GM12878 (cell line): Measurements from ENCODE around the gene CENPH. TPM values are rescaled to one million over a fixed set of nuclear protein-coding genes. Genes with fewer than 3 reads are reported as not detected.

Experiments used
- ATAC-seq: fragments of 200-7000 bp; cut with Tn5 transposase; 3 replicates; pipeline ENCODE4 v1.9.1; 2020; ENCODE audit warnings: mild to moderate bottlenecking, moderate library complexity
- BruUV-seq: library from RNA; stranded (reverse); fragments of 400-500 nt; replicated peaks from 2 replicates; lab custom pipeline; 2021; lab: Mats Ljungman, UMichigan
- CTCF ChIA-PET: fragments of 300-600 bp; sonication (Branson Sonifier 250); formaldehyde crosslinking; extraction: SDS; loops from one replicate; lab custom pipeline; 2021; ENCODE audit warnings: inconsistent platforms; lab: Yijun Ruan, JAX
- POLR2A ChIA-PET: fragments of 350-600 bp; formaldehyde crosslinking; extraction: SDS; loops from one replicate; lab custom pipeline; 2021; ENCODE audit warnings: inconsistent platforms; lab: Charles Lee
- RAD21 ChIA-PET: fragments of 300-600 bp; sonication (Branson Sonifier 250); formaldehyde crosslinking; loops from one replicate; lab custom pipeline; 2023; ENCODE audit warnings: antibody characterized with exemption; ENCODE audit not compliant: unreplicated experiment; lab: Charles Lee
- SMC1A ChIA-PET: fragments of 300-600 bp; sonication (Branson Sonifier 250); formaldehyde crosslinking; loops from one replicate; lab custom pipeline; 2023; ENCODE audit not compliant: unreplicated experiment, uncharacterized antibody; lab: Charles Lee
- DNase-seq: peaks from one replicate; pipeline ENCODE4 v3.0.0-alpha.2; 2011; ENCODE audit warnings: low read depth, low spot score
- FAIRE-seq: peaks from 3 replicates; lab custom pipeline; 2011; peaks lifted over from hg19 to GRCh38; lab: Jason Lieb, UNC
- H2AFZ ChIP-seq: 2 replicates; pipeline ENCODE4 v1.6.0; 2011; ENCODE audit warnings: low read depth, low read length, control low read depth; ENCODE audit not compliant: control insufficient read depth
- H3K27ac ChIP-seq: 2 replicates; pipeline ENCODE4 v1.5.1; 2011; ENCODE audit warnings: control low read depth; ENCODE audit not compliant: control insufficient read depth, insufficient read depth
- H3K27me3 ChIP-seq, 2 experiments: replicated peaks in 1 of 2; 2 replicates each; pipeline versions ENCODE4 v1.6.0 to v1.6.1; 2011; ENCODE audit warnings: low read length in 1 of 2; ENCODE audit not compliant: control insufficient read depth in 2 of 2, insufficient read depth in 2 of 2
- H3K36me3 ChIP-seq, 2 experiments: 2 replicates each; pipeline ENCODE4 v1.5.1; 2011; ENCODE audit warnings: low read length in 1 of 2; ENCODE audit not compliant: control insufficient read depth in 2 of 2, insufficient read depth in 2 of 2
- H3K4me1 ChIP-seq: 2 replicates; pipeline ENCODE4 v1.6.1; 2011; ENCODE audit warnings: mild to moderate bottlenecking, low read length, moderate library complexity, mixed read lengths; ENCODE audit not compliant: control insufficient read depth, insufficient read depth
- H3K4me2 ChIP-seq: 2 replicates; pipeline ENCODE4 v1.6.0; 2011; ENCODE audit warnings: control low read depth; ENCODE audit not compliant: control insufficient read depth, insufficient read depth
- H3K4me3 ChIP-seq: fragments of 200-600 bp; sonication (generic); 2 replicates; pipeline ENCODE4 v1.5.1; 2016
- H3K79me2 ChIP-seq: 2 replicates; pipeline ENCODE4 v1.6.0; 2011; ENCODE audit warnings: low read length; ENCODE audit not compliant: control insufficient read depth, insufficient read depth
- H3K9ac ChIP-seq: 2 replicates; pipeline ENCODE4 v1.8.0; 2011; ENCODE audit warnings: low read length, control low read depth, mixed read lengths; ENCODE audit not compliant: control insufficient read depth, insufficient read depth
- H3K9me3 ChIP-seq: replicated peaks from 3 replicates; pipeline ENCODE4 v1.5.1; 2011; ENCODE audit warnings: mild to moderate bottlenecking, low read length; ENCODE audit not compliant: control insufficient read depth, insufficient read depth
- H4K20me1 ChIP-seq: 2 replicates; pipeline ENCODE4 v1.6.0; 2011; ENCODE audit not compliant: control insufficient read depth, insufficient read depth
- BCL11A ChIP-seq: IDR thresholded peaks from 2 replicates; pipeline ENCODE4 v1.6.1; 2011; ENCODE audit warnings: low read depth, low read length
- HCFC1 ChIP-seq: fragments of 150-350 bp; IDR thresholded peaks from 2 replicates; pipeline ENCODE4 v1.6.1; 2014; ENCODE audit warnings: low read length
- HSF1 ChIP-seq: fragments of 150-350 bp; IDR thresholded peaks from 2 replicates; pipeline ENCODE4 v1.6.1; 2014; ENCODE audit warnings: mild to moderate bottlenecking, low read depth, low read length
- IKZF1 ChIP-seq: fragments of 450-650 bp; conservative IDR thresholded peaks from 2 replicates; pipeline ENCODE4 v1.6.1; 2017; ENCODE audit warnings: antibody characterized with exemption, mild to moderate bottlenecking
- KAT2A ChIP-seq: conservative IDR thresholded peaks from 2 replicates; pipeline ENCODE4 v1.6.1; 2011; ENCODE audit warnings: low read depth, low read length; ENCODE audit not compliant: control insufficient read depth
- KLF5 ChIP-seq: fragments of 450-650 bp; IDR thresholded peaks from 2 replicates; pipeline ENCODE4 v1.6.1; 2014; ENCODE audit warnings: mild to moderate bottlenecking; ENCODE audit not compliant: partially characterized antibody
- MLLT1 ChIP-seq: fragments of 450-650 bp; IDR thresholded peaks from 2 replicates; pipeline ENCODE4 v1.6.1; 2016; ENCODE audit warnings: mild to moderate bottlenecking
- NFXL1 ChIP-seq: fragments of 450-650 bp; IDR thresholded peaks from 2 replicates; pipeline ENCODE4 v1.6.1; 2017; ENCODE audit warnings: antibody characterized with exemption, mild to moderate bottlenecking, borderline replicate concordance
- PAX5 ChIP-seq: IDR thresholded peaks from 2 replicates; pipeline ENCODE4 v1.6.1; 2011; ENCODE audit warnings: low read depth, low read length, borderline replicate concordance
- SMAD1 ChIP-seq: fragments of 450-650 bp; IDR thresholded peaks from 2 replicates; pipeline ENCODE4 v1.6.1; 2018; ENCODE audit warnings: mild to moderate bottlenecking, low read depth; ENCODE audit not compliant: partially characterized antibody
- WRNIP1 ChIP-seq: IDR thresholded peaks from 2 replicates; pipeline ENCODE4 v1.6.1; 2011; ENCODE audit warnings: low read depth, low read length, improper control_type of control experiment, borderline replicate concordance
- YBX1 ChIP-seq: fragments of 450-650 bp; IDR thresholded peaks from 2 replicates; pipeline ENCODE4 v1.6.1; 2016; ENCODE audit warnings: antibody characterized with exemption
- ZNF592 ChIP-seq: fragments of 450-650 bp; IDR thresholded peaks from 2 replicates; pipeline ENCODE4 v1.6.1; 2017; ENCODE audit warnings: mild to moderate bottlenecking, moderate library complexity
- ZNF622 ChIP-seq: fragments of 450-650 bp; IDR thresholded peaks from 2 replicates; pipeline ENCODE4 v1.6.1; 2017; ENCODE audit warnings: mild to moderate bottlenecking, inconsistent platforms
- ZNF687 ChIP-seq: fragments of 450-650 bp; IDR thresholded peaks from 2 replicates; pipeline ENCODE4 v1.6.1; 2017; ENCODE audit warnings: mild to moderate bottlenecking, moderate library complexity
- in situ Hi-C: fragments of 300-500 bp; cut with MboI; formaldehyde crosslinking; loops from 9 replicates; pipeline ENCODE4 v1.14.3; 2018; ENCODE audit warnings: mixed read lengths
- intact Hi-C: fragments of 100-400 bp; cut with micrococcal nuclease; formaldehyde crosslinking; loops from one replicate; pipeline ENCODE4 v1.14.2; 2022; ENCODE audit not compliant: unreplicated experiment
- polyA plus RNA-seq, 11 experiments: library from polyadenylated mRNA; depleted of rRNA in 4 of 11; unstranded in 6 of 11; stranded (reverse) in 5 of 11; fragments of >200 nt; fragmentation: Nextera tagmentation in 4 of 11; fragmentation: Illumina TruSeq in 1 of 11; extraction: Ambion mirVana in 4 of 11; extraction: Trizol in 1 of 11; gene quantifications; 1 replicate in 1 of 11; 2 replicates in 10 of 11; pipeline versions ENCODE4 v1.2.1 to v1.2.3, GENCODE V29; 2011 to 2016; ENCODE audit warnings: inconsistent platforms in 2 of 11, missing spikeins in 2 of 11, low read depth in 1 of 11
- total RNA-seq, 4 experiments: library from RNA; depleted of rRNA in 3 of 4; stranded (reverse); fragments of >200 nt in 3 of 4; fragmentation: Illumina TruSeq in 1 of 4; extraction: Trizol in 1 of 4; gene quantifications; 2 replicates each; pipeline versions ENCODE4 v1.2.1 to v1.2.3, GENCODE V29; 2013 to 2021

Gene CENPH
- total and polyA plus RNA-seq, 10 of the 15 experiments (the other 5 are each of a cell fraction or from before 2014, with no cell fraction given): 7.3 to 65.6 (median 45.9) TPM

GRCh38 chr5:69219939-69220338, 30.6 kb downstream of the CENPH start:
- no TSS peak for BruUV-seq
- FAIRE-seq: no peak
- no peaks in the 10 kb centered on the region for H4K20me1 ChIP-seq
- no peaks in the 10 kb centered on the region for H3K27me3 ChIP-seq
- H2AFZ ChIP-seq: no peak overlapping the region
- no peak for ATAC-seq
- H3K9me3 ChIP-seq: no peaks in the 10 kb centered on the region
- no peak overlapping the region for H3K4me3 ChIP-seq
- intact Hi-C loops: no loop called here
- SMC1A ChIA-PET: no interaction called here
- H3K9ac ChIP-seq: no peak overlapping the region
- H3K4me2 ChIP-seq: no peak overlapping the region
- POLR2A ChIA-PET: interaction anchor here (0.6 kb wide), 1 partner anchor 66 kb away, joined by 3 read pairs; no protein-coding TSS in a partner anchor
- RAD21 ChIA-PET: no interaction called here
- in situ Hi-C loops: loop anchor here (5.0 kb wide), 1 partner anchor 123 kb away; no protein-coding TSS in a partner anchor
- peaks cover 4% of the 10 kb centered on the region; the same call in 1 of the 2 replicates for H3K4me1 ChIP-seq
- H3K79me2 ChIP-seq: peaks cover 24% of the 10 kb centered on the region
- no peak overlapping the region for H3K27ac ChIP-seq
- no peaks in the 10 kb centered on the region; a peak in 1 of 4 replicates for H3K36me3 ChIP-seq
- DNase-seq: no peak
- CTCF ChIA-PET: interaction anchor here (1.0 kb wide), 2 partner anchors 10 to 23 kb away, joined by 3 read pairs; no protein-coding TSS in a partner anchor
- TF ChIP-seq IKZF1: no peak
- TF ChIP-seq KLF5: no peak
- TF ChIP-seq PAX5: no peak
- no peak for TF ChIP-seq WRNIP1
- TF ChIP-seq SMAD1: no peak
- TF ChIP-seq MLLT1: no peak
- TF ChIP-seq ZNF592: no peak
- no peak for TF ChIP-seq KAT2A
- TF ChIP-seq BCL11A: no peak
- no peak for TF ChIP-seq ZNF622
- TF ChIP-seq HCFC1: no peak
- TF ChIP-seq HSF1: no peak
- no peak for TF ChIP-seq NFXL1
- no peak for TF ChIP-seq ZNF687
- TF ChIP-seq YBX1: no peak
